ENCODE data around the gene TMEM242.

Gene TMEM242

GRCh38 chr6:157298216-157298724 is 25.0 kb downstream of the TMEM242 start:
- no peak for DNase-seq (ENCODE audit: low read depth, low spot score)

GRCh38 chr6:157294654-157295053 is 28.7 kb downstream of the TMEM242 start:
- H3K4me3 ChIP-seq (ENCODE audit: low read length) = no peak overlapping the region
- DNase-seq (ENCODE audit: low read depth, low spot score) = no peak

More at GRCh38 chr6:157298216-157298724, 25.0 kb downstream of the TMEM242 start:
- H3K4me3 ChIP-seq (ENCODE audit: low read length) = no peak overlapping the region

GRCh38 chr6:157293780-157294179 is 29.5 kb downstream of the TMEM242 start:
- H3K4me3 ChIP-seq (ENCODE audit: low read length) = no peak overlapping the region
- no peak for DNase-seq (ENCODE audit: low read depth, low spot score)

- no peak overlapping the region for H3K4me3 ChIP-seq (ENCODE audit: low read length)
- DNase-seq (ENCODE audit: low read depth, low spot score) = no peak
Observed at GRCh38 chr6:157292202-157292601, 31.1 kb downstream of the TMEM242 start.

- no peak overlapping the region for H3K4me3 ChIP-seq (ENCODE audit: low read length)
- no peak for DNase-seq (ENCODE audit: low read depth, low spot score)
Observed at GRCh38 chr6:157291356-157291755, 32.0 kb downstream of the TMEM242 start.

- no peak for DNase-seq (ENCODE audit: low read depth, low spot score)
- no peak overlapping the region for H3K4me3 ChIP-seq (ENCODE audit: low read length)
Observed at GRCh38 chr6:157290797-157291196, 32.5 kb downstream of the TMEM242 start.

- DNase-seq (ENCODE audit: low read depth, low spot score) = no peak
- H3K4me3 ChIP-seq (ENCODE audit: low read length) = no peak overlapping the region
Observed at GRCh38 chr6:157289764-157290163, 33.6 kb downstream of the TMEM242 start.

GRCh38 chr6:157288575-157288974 is 34.7 kb downstream of the TMEM242 start:
- no peak for DNase-seq (ENCODE audit: low read depth, low spot score)

GRCh38 chr6:157287923-157288322 is 35.4 kb downstream of the TMEM242 start:
- no peak overlapping the region for H3K4me3 ChIP-seq (ENCODE audit: low read length)
- no peak for DNase-seq (ENCODE audit: low read depth, low spot score)

More at GRCh38 chr6:157288575-157288974, 34.7 kb downstream of the TMEM242 start:
- H3K4me3 ChIP-seq (ENCODE audit: low read length) = no peak overlapping the region

- no peak for DNase-seq (ENCODE audit: low read depth, low spot score)
Observed at GRCh38 chr6:157287247-157287850, 36.0 kb downstream of the TMEM242 start.

GRCh38 chr6:157285422-157285779 is 37.9 kb downstream of the TMEM242 start:
- H3K4me3 ChIP-seq (ENCODE audit: low read length) = no peak overlapping the region
- DNase-seq (ENCODE audit: low read depth, low spot score) = no peak

More at GRCh38 chr6:157287247-157287850, 36.0 kb downstream of the TMEM242 start:
- no peak overlapping the region for H3K4me3 ChIP-seq (ENCODE audit: low read length)

GRCh38 chr6:157284738-157285421 is 38.4 kb downstream of the TMEM242 start:
- no peak overlapping the region for H3K4me3 ChIP-seq (ENCODE audit: low read length)
- no peak for DNase-seq (ENCODE audit: low read depth, low spot score)

- no peak overlapping the region for H3K4me3 ChIP-seq (ENCODE audit: low read length)
- no peak for DNase-seq (ENCODE audit: low read depth, low spot score)
Observed at GRCh38 chr6:157283900-157284737, 39.2 kb downstream of the TMEM242 start.

- H3K4me3 ChIP-seq (ENCODE audit: low read length) = no peak overlapping the region
- no peak for DNase-seq (ENCODE audit: low read depth, low spot score)
Observed at GRCh38 chr6:157283330-157283898, 39.9 kb downstream of the TMEM242 start.

- no peak for DNase-seq (ENCODE audit: low read depth, low spot score)
- no peak overlapping the region for H3K4me3 ChIP-seq (ENCODE audit: low read length)
Observed at GRCh38 chr6:157282284-157282683, 41.0 kb downstream of the TMEM242 start.

- no peak for DNase-seq (ENCODE audit: low read depth, low spot score)
- H3K4me3 ChIP-seq (ENCODE audit: low read length) = no peak overlapping the region
Observed at GRCh38 chr6:157281570-157281969, 41.7 kb downstream of the TMEM242 start.

GRCh38 chr6:157280947-157281346 is 42.4 kb downstream of the TMEM242 start:
- no peak for DNase-seq (ENCODE audit: low read depth, low spot score)
- no peak overlapping the region for H3K4me3 ChIP-seq (ENCODE audit: low read length)

- no peak overlapping the region for H3K4me3 ChIP-seq (ENCODE audit: low read length)
- no peak for DNase-seq (ENCODE audit: low read depth, low spot score)
Observed at GRCh38 chr6:157280157-157280556, 43.2 kb downstream of the TMEM242 start.

- no peak overlapping the region for H3K4me3 ChIP-seq (ENCODE audit: low read length)
- no peak for DNase-seq (ENCODE audit: low read depth, low spot score)
Observed at GRCh38 chr6:157278171-157278570, 45.1 kb downstream of the TMEM242 start.

- no peak overlapping the region for H3K4me3 ChIP-seq (ENCODE audit: low read length)
- no peak for DNase-seq (ENCODE audit: low read depth, low spot score)
Observed at GRCh38 chr6:157276731-157277130, 46.6 kb downstream of the TMEM242 start.

Measured in Jurkat, Clone E6-1 (cell line).